OCI-LY3 (cell line): ENCODE data around the gene SPINK4.

ENCODE experiments used
- H2AFZ ChIP-seq: fragments of 200-600, 300-600 bp; shearing (Covaris generic); 2 replicates; pipeline ENCODE4 v1.6.0; 2014; ENCODE audit warnings: antibody characterized with exemption, low read depth, low read length
- H3K27ac ChIP-seq: fragments of 200-600, 300-600 bp; sonication (generic); 2 replicates; pipeline ENCODE4 v1.5.1; 2014; ENCODE audit warnings: mild to moderate bottlenecking, low read length, moderate library complexity, mixed read lengths
- H3K27me3 ChIP-seq: fragments of 200-600, 300-600 bp; sonication (generic); 2 replicates; pipeline ENCODE4 v1.6.1; 2014; ENCODE audit warnings: low read depth, low read length, mixed read lengths
- H3K36me3 ChIP-seq: fragments of 200-600, 300-600 bp; sonication (generic); replicated peaks from 2 replicates; pipeline ENCODE3; 2014; ENCODE audit warnings: low read depth, low read length, mixed read lengths
- H3K4me1 ChIP-seq: fragments of 300-600, 200-600 bp; sonication (generic); 2 replicates; pipeline ENCODE4 v1.6.1; 2014; ENCODE audit warnings: low read length, mixed read lengths
- H3K4me2 ChIP-seq: fragments of 200-600, 300-600 bp; sonication (generic); 2 replicates; pipeline ENCODE4 v1.6.1; 2014; ENCODE audit warnings: low read length, mixed read lengths
- H3K4me3 ChIP-seq: fragments of 300-600, 200-600 bp; sonication (generic); 2 replicates; pipeline ENCODE4 v1.5.1; 2014; ENCODE audit warnings: antibody characterized with exemption, mild to moderate bottlenecking, low read length, moderate library complexity
- H3K79me2 ChIP-seq: fragments of 300-600, 200-600 bp; shearing (Covaris generic); 2 replicates; pipeline ENCODE4 v1.6.1; 2014; ENCODE audit warnings: mild to moderate bottlenecking, low read length, mixed read lengths
- H3K9ac ChIP-seq: fragments of 300-600, 200-600 bp; shearing (Covaris generic); 2 replicates; pipeline ENCODE4 v1.6.0; 2014; ENCODE audit warnings: mild to moderate bottlenecking, low read length, moderate library complexity
- H3K9me3 ChIP-seq: fragments of 200-600, 300-600 bp; shearing (Covaris generic); 2 replicates; pipeline ENCODE4 v1.6.1; 2014; ENCODE audit warnings: low read length, mixed read lengths; ENCODE audit not compliant: insufficient read depth
- H4K20me1 ChIP-seq: fragments of 200-600, 300-600 bp; sonication (generic); 2 replicates; pipeline ENCODE4 v1.6.1; 2016; ENCODE audit warnings: low read length, mixed read lengths; ENCODE audit not compliant: insufficient read depth
- CTCF ChIP-seq: fragments of 200-600, 300-600 bp; sonication (generic); IDR thresholded peaks from 2 replicates; pipeline ENCODE4 v1.5.1; 2014; ENCODE audit warnings: antibody characterized with exemption, low read length, low read depth
- EZH2phosphoT487 ChIP-seq: fragments of 200-600 bp; shearing (Covaris generic); IDR thresholded peaks from 2 replicates; pipeline ENCODE4 v1.6.1; 2018; ENCODE audit warnings: antibody characterized with exemption, mixed run types, low read depth

The SPINK4 gene

DNA sequence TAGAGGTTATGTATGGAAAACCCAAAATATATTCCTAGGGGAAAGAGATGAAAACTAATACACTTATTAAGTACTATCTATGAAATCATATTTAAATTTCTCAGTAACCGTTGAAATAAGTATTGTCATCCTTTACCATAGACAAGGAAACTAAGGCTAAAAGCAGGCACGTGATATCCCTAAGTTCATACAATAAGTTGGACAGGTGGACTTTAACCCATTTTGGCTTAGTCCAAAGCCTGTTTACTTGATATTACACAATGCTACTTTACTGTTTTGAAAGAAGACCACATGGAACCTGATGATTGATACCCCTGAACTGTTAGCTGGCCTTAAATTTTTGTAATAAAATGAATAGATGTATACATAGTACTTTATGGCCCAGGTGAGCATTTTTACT, 53.8 kb downstream of the SPINK4 start:
- Histone ChIP-seq H3K9ac (no peak overlapping the region), H3K36me3 (peaks cover 63% of the 10 kb centered on the region), H2AFZ (no peak overlapping the region), H3K27ac (peak overlapping the region; percentile 98), H3K79me2 (peaks cover 86% of the 10 kb centered on the region), H3K4me2 (no peak overlapping the region), H3K9me3 (no peaks in the 10 kb centered on the region), H3K4me3 (no peak overlapping the region), H4K20me1 (0 out of 2 replicates have a peak, but pooled peaks cover 3% of the 10 kb centered on the region), H3K4me1 (peaks cover 83% of the 10 kb centered on the region), H3K27me3 (no peaks in the 10 kb centered on the region)
- TF ChIP-seq EZH2phosphoT487, result no peak
- no peak for TF ChIP-seq CTCF

DNA sequence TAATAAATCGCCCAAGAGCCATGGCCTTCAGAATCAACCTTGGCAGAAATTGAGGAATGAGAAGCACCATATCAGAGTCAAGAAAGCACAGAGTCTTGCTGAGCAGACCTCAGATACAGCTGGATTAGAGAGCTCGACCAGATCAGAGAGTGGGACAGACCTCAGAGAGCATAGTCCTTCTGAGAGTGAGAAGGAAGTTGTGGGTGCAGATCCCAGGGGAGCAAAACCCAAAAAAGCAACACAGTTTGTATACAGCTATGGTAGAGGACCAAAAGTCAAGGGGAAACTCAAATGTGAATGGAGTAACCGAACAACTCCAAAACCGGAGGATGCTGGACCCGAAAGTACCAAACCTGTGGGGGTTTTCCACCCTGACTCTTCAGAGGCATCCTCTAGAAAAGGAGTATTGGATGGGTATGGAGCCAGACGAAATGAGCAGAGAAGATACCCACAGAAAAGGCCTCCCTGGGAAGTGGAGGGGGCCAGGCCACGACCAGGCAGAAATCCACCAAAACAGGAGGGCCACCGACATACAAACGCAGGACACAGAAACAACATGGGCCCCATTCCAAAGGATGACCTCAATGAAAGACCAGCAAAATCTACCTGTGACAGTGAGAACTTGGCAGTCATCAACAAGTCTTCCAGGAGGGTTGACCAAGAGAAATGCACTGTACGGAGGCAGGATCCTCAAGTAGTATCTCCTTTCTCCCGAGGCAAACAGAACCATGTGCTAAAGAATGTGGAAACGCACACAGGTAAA, 54.9 kb downstream of the SPINK4 start:
- Histone ChIP-seq H3K9ac (peak overlapping the region; percentile 73), H3K27me3 (no peaks in the 10 kb centered on the region), H3K79me2 (peaks cover 93% of the 10 kb centered on the region), H3K27ac (peak overlapping the region; percentile 98), H3K4me1 (peaks cover 84% of the 10 kb centered on the region), H3K36me3 (peaks cover 73% of the 10 kb centered on the region), H2AFZ (no peak overlapping the region), H3K4me2 (peak overlapping the region; percentile 80), H3K4me3 (0 out of 2 replicates have a peak overlapping the region, but pooled peaks have one; percentile 3), H3K9me3 (no peaks in the 10 kb centered on the region), H4K20me1 (0 out of 2 replicates have a peak, but pooled peaks cover 3% of the 10 kb centered on the region)
- TF ChIP-seq CTCF (no peak), EZH2phosphoT487 (no peak)

GRCh38 chr9:33295571-33295970, 55.6 kb downstream of the SPINK4 start:
- Histone ChIP-seq H3K36me3 (peaks cover 77% of the 10 kb centered on the region), H3K4me2 (peak overlapping the region; percentile 80), H3K27ac (peak overlapping the region; percentile 98)

More at GRCh38 chr9:33295571-33295970, 55.6 kb downstream of the SPINK4 start:
- TF ChIP-seq CTCF (no peak), EZH2phosphoT487 (no peak)
- Histone ChIP-seq H3K4me3 (peak overlapping the region; percentile 51), H2AFZ (no peak overlapping the region), H3K9me3 (no peaks in the 10 kb centered on the region), H4K20me1 (0 out of 2 replicates have a peak, but pooled peaks cover 3% of the 10 kb centered on the region), H3K4me1 (peaks cover 84% of the 10 kb centered on the region), H3K79me2 (peaks cover 97% of the 10 kb centered on the region), H3K9ac (peak overlapping the region; percentile 73), H3K27me3 (no peaks in the 10 kb centered on the region)
